IMR-90 (cell line): ENCODE measurements around the gene NREP. TPM values are rescaled to one million over a fixed set of nuclear protein-coding genes. Genes with fewer than 3 reads are reported as not detected.
A peak's percentile ranks its signal among the peaks of the same experiment; 100 is the strongest.

Experiments used
- ATAC-seq: fragments of 200-7000 bp; cut with Tn5 transposase; 2 replicates; pipeline ENCODE4 v1.9.1; 2020; ENCODE audit warnings: low read depth, mild to moderate bottlenecking, moderate library complexity
- BruUV-seq: library from RNA; stranded (reverse); fragments of 400-500 nt; replicated peaks from 2 replicates; lab custom pipeline; 2021; lab: Mats Ljungman, UMichigan
- CTCF ChIA-PET: fragments of 300-600 bp; formaldehyde crosslinking; extraction: SDS; loops from one replicate; lab custom pipeline; 2021; ENCODE audit warnings: antibody characterized with exemption; lab: Yijun Ruan, JAX
- POLR2A ChIA-PET: fragments of 300-600 bp; sonication (Branson Sonifier 250); formaldehyde crosslinking; loops from one replicate; lab custom pipeline; 2022; ENCODE audit warnings: antibody characterized with exemption; ENCODE audit not compliant: unreplicated experiment; lab: Charles Lee
- DNase-seq: peaks from one replicate; pipeline ENCODE4 v3.0.0; 2013
- H2AFZ ChIP-seq: replicated peaks from 2 replicates; pipeline ENCODE3; 2013; ENCODE audit warnings: low read length, mild to moderate bottlenecking; ENCODE audit not compliant: poor library complexity
- H2AK5ac ChIP-seq: 2 replicates; pipeline ENCODE4 v1.6.1; 2013; ENCODE audit warnings: low read depth, low read length, inconsistent platforms
- H2AK9ac ChIP-seq: replicated peaks from 2 replicates; pipeline ENCODE3; 2013; ENCODE audit warnings: mild to moderate bottlenecking, low read depth, low read length, moderate library complexity; ENCODE audit not compliant: poor library complexity
- H2BK120ac ChIP-seq: 2 replicates; pipeline ENCODE4 v1.6.1; 2013; ENCODE audit warnings: low read depth, low read length, inconsistent platforms
- H2BK15ac ChIP-seq: 3 replicates; pipeline ENCODE4 v1.6.1; 2013; ENCODE audit warnings: low read depth, low read length, inconsistent platforms
- H2BK20ac ChIP-seq: 2 replicates; pipeline ENCODE4 v1.6.1; 2013; ENCODE audit warnings: low read depth, mild to moderate bottlenecking, inconsistent platforms, low read length, moderate library complexity
- H2BK5ac ChIP-seq: 2 replicates; pipeline ENCODE4 v1.6.1; 2013; ENCODE audit warnings: mild to moderate bottlenecking, low read depth, low read length, inconsistent platforms; ENCODE audit not compliant: poor library complexity, severe bottlenecking
- H3K14ac ChIP-seq: replicated peaks from 2 replicates; pipeline ENCODE4 v1.6.1; 2013; ENCODE audit warnings: low read depth, low read length, inconsistent platforms
- H3K18ac ChIP-seq: 2 replicates; pipeline ENCODE4 v1.6.1; 2013; ENCODE audit warnings: low read depth, low read length, control low read depth
- H3K23ac ChIP-seq: 2 replicates; pipeline ENCODE4 v1.6.1; 2013; ENCODE audit warnings: low read depth, low read length, inconsistent platforms
- H3K27ac ChIP-seq: 2 replicates; pipeline ENCODE4 v1.5.1; 2013; ENCODE audit warnings: mild to moderate bottlenecking, control low read depth, low read length; ENCODE audit not compliant: insufficient read depth
- H3K27me3 ChIP-seq: 2 replicates; pipeline ENCODE4 v1.6.1; 2013; ENCODE audit warnings: low read length; ENCODE audit not compliant: control insufficient read depth, insufficient read depth
- H3K36me3 ChIP-seq: 2 replicates; pipeline ENCODE4 v1.6.1; 2013; ENCODE audit warnings: low read length, mixed read lengths; ENCODE audit not compliant: control insufficient read depth, insufficient read depth
- H3K4ac ChIP-seq: 2 replicates; pipeline ENCODE4 v1.6.1; 2013; ENCODE audit warnings: low read depth, low read length, inconsistent platforms
- H3K4me1 ChIP-seq: 2 replicates; pipeline ENCODE4 v1.6.1; 2013; ENCODE audit warnings: low read length, mixed read lengths; ENCODE audit not compliant: control insufficient read depth, insufficient read depth
- H3K4me2 ChIP-seq: 2 replicates; pipeline ENCODE4 v1.6.1; 2013; ENCODE audit warnings: low read depth, mild to moderate bottlenecking, control low read depth, low read length, moderate library complexity
- H3K4me3 ChIP-seq: 2 replicates; pipeline ENCODE4 v1.5.1; 2013; ENCODE audit warnings: low read depth, mild to moderate bottlenecking, control low read depth, low read length, moderate library complexity; ENCODE audit not compliant: insufficient read depth
- H3K56ac ChIP-seq: 2 replicates; pipeline ENCODE4 v1.6.1; 2013; ENCODE audit warnings: low read length, inconsistent platforms; ENCODE audit not compliant: insufficient read depth; ENCODE audit errors: extremely low read depth
- H3K79me1 ChIP-seq, 2 experiments: 2 replicates each; pipeline ENCODE4 v1.6.1; 2013; ENCODE audit warnings: low read length in 2 of 2, inconsistent platforms in 1 of 2, low read depth in 1 of 2
- H3K9ac ChIP-seq: 2 replicates; pipeline ENCODE4 v1.6.1; 2013; ENCODE audit warnings: low read depth, low read length, control low read depth
- H3K9me1 ChIP-seq: 2 replicates; pipeline ENCODE4 v1.6.1; 2013; ENCODE audit warnings: low read length, inconsistent platforms; ENCODE audit not compliant: insufficient read depth
- H3K9me3 ChIP-seq: 2 replicates; pipeline ENCODE4 v1.6.1; 2013; ENCODE audit warnings: low read length; ENCODE audit not compliant: control insufficient read depth, insufficient read depth
- H4K20me1 ChIP-seq: 2 replicates; pipeline ENCODE4 v1.6.1; 2013; ENCODE audit warnings: low read length, inconsistent platforms; ENCODE audit not compliant: insufficient read depth
- H4K5ac ChIP-seq: 2 replicates; pipeline ENCODE4 v1.6.1; 2013; ENCODE audit warnings: mild to moderate bottlenecking, low read depth, low read length, control low read depth
- H4K8ac ChIP-seq, 2 experiments: 2 replicates each; pipeline ENCODE4 v1.6.1; 2013; ENCODE audit warnings: low read depth in 2 of 2, low read length in 2 of 2, control low read depth in 1 of 2, inconsistent platforms in 1 of 2
- H4K91ac ChIP-seq: 2 replicates; pipeline ENCODE4 v1.6.1; 2013; ENCODE audit warnings: low read depth, low read length, inconsistent platforms; ENCODE audit not compliant: insufficient read depth
- BHLHE40 ChIP-seq: fragments of 150-350 bp; IDR thresholded peaks from 2 replicates; pipeline ENCODE4 v1.6.1; 2016; ENCODE audit warnings: mild to moderate bottlenecking, low read depth, low read length
- CEBPB ChIP-seq: IDR thresholded peaks from 2 replicates; pipeline ENCODE4 v1.6.1; 2012; ENCODE audit warnings: low read depth, low read length, improper control_type of control experiment
- CHD1 ChIP-seq: IDR thresholded peaks from 2 replicates; pipeline ENCODE4 v1.6.1; 2012; ENCODE audit warnings: low read depth, low read length, improper control_type of control experiment
- FOS ChIP-seq: fragments of 150-350 bp; IDR thresholded peaks from 2 replicates; pipeline ENCODE4 v1.6.1; 2016; ENCODE audit warnings: low read depth, low read length
- MAFK ChIP-seq: IDR thresholded peaks from 2 replicates; pipeline ENCODE4 v1.6.1; 2012; ENCODE audit warnings: low read depth, low read length, improper control_type of control experiment
- MAZ ChIP-seq: IDR thresholded peaks from 2 replicates; pipeline ENCODE4 v1.6.1; 2012; ENCODE audit warnings: low read depth, mild to moderate bottlenecking, low read length, improper control_type of control experiment, moderate library complexity, borderline replicate concordance
- MXI1 ChIP-seq: IDR thresholded peaks from 2 replicates; pipeline ENCODE4 v1.6.1; 2012; ENCODE audit warnings: low read depth, mild to moderate bottlenecking, low read length, moderate library complexity, borderline replicate concordance
- NFE2L2 ChIP-seq: fragments of 150-350 bp; IDR thresholded peaks from 2 replicates; pipeline ENCODE4 v1.6.1; 2016; ENCODE audit warnings: low read depth, mild to moderate bottlenecking, low read length
- POLR2A ChIP-seq: IDR thresholded peaks from 2 replicates; pipeline ENCODE4 v1.6.1; 2012; ENCODE audit warnings: mild to moderate bottlenecking, low read depth, low read length
- RAD21 ChIP-seq: IDR thresholded peaks from 2 replicates; pipeline ENCODE4 v1.6.1; 2012; ENCODE audit warnings: low read length, improper control_type of control experiment
- RCOR1 ChIP-seq: IDR thresholded peaks from 2 replicates; pipeline ENCODE4 v1.6.1; 2012; ENCODE audit warnings: mild to moderate bottlenecking, low read length, improper control_type of control experiment; ENCODE audit not compliant: insufficient replicate concordance
- RFX5 ChIP-seq: IDR thresholded peaks from 2 replicates; pipeline ENCODE4 v1.8.0; 2012; ENCODE audit warnings: low read depth, mild to moderate bottlenecking, low read length, moderate library complexity
- SMC3 ChIP-seq: fragments of 150-350 bp; IDR thresholded peaks from 2 replicates; pipeline ENCODE4 v1.6.1; 2016; ENCODE audit warnings: low read depth, mild to moderate bottlenecking, antibody characterized with exemption, low read length, moderate library complexity
- USF2 ChIP-seq: fragments of 150-350 bp; IDR thresholded peaks from 2 replicates; pipeline ENCODE4 v1.6.1; 2017; ENCODE audit warnings: mild to moderate bottlenecking, antibody characterized with exemption, low read length, low read depth
- WGBS, 2 experiments: methylation state at CpG; one replicate each; pipeline versions ENCODE4 v1.1.5 to v1.1.7; 2013; ENCODE audit warnings: missing lambda C conversion rate in 2 of 2; ENCODE audit not compliant: insufficient read length in 1 of 2; ENCODE audit errors: extremely low coverage in 2 of 2; 5-methylcytosine and 5-hydroxymethylcytosine counted together
- dilution Hi-C: fragments of 300-500 bp; cut with HindIII; formaldehyde crosslinking; loops from one replicate; pipeline ENCODE4 v1.14.3; 2018; ENCODE audit warnings: low sequenced_read_pairs; ENCODE audit not compliant: unreplicated experiment
- in situ Hi-C: fragments of 300-500 bp; cut with MboI; formaldehyde crosslinking; loops from 3 replicates; pipeline ENCODE4 v1.14.3; 2019; ENCODE audit warnings: low sequenced_read_pairs, inconsistent platforms, mixed read lengths
- intact Hi-C: fragments of 100-400 bp; cut with micrococcal nuclease; formaldehyde crosslinking; loops from 2 replicates; pipeline ENCODE4 v1.10.0; 2022
- polyA plus RNA-seq, 3 experiments: library from polyadenylated mRNA; depleted of rRNA; stranded (reverse); fragments of >200 nt; gene quantifications; 2 replicates each; pipeline ENCODE4 v1.2.3, GENCODE V29; 2012; ENCODE audit warnings: low replicate concordance in 1 of 3
- total RNA-seq: library from RNA; depleted of rRNA; stranded (reverse); fragments of >200 nt; gene quantifications from 2 replicates; pipeline ENCODE4 v1.2.3, GENCODE V29; 2012
- TF ChIP-seq, protein P1 (sequence below): fragments of 150-350 bp; IDR thresholded peaks from 2 replicates; pipeline ENCODE4 v1.6.1; 2016; ENCODE audit warnings: low read depth, mild to moderate bottlenecking, low read length, moderate library complexity, borderline replicate concordance
- TF ChIP-seq, protein P2 (sequence below): conservative IDR thresholded peaks from 2 replicates; pipeline ENCODE4 v1.5.1; 2012; ENCODE audit warnings: mild to moderate bottlenecking, low read depth, low read length, improper control_type of control experiment

NREP gene
- total and polyA plus RNA-seq, 2 of the 4 experiments (the other 2 are of a cell fraction) = 178 to 277 TPM

DNA sequence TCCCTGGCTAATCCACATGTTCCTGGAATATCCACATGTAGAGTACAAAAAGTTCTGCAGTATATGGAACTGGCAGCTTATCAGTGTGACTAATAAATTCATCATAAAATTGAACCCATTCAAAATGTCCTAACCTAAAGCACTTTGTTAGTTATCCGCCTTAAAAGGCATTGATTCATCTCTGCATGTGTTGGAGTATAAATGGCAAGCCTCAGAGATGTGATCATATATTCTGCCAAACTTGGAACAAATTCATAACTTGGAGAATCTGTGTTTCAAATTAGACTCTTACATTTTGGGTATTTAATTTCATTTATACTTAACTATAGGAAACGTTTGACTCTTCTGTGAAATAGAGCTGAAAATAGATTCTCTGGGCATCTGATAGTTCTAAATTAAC lies 25.2 kb upstream of the NREP start:
- TF ChIP-seq MAFK (no peak), RFX5 (no peak), RCOR1 (no peak), RAD21 (no peak), CEBPB (no peak), NFE2L2 (no peak), CHD1 (no peak), FOS (no peak), MAZ (no peak), POLR2A (no peak), USF2 (no peak), BHLHE40 (no peak), SMC3 (no peak), MXI1 (no peak)
- TF ChIP-seq, protein P1, sequence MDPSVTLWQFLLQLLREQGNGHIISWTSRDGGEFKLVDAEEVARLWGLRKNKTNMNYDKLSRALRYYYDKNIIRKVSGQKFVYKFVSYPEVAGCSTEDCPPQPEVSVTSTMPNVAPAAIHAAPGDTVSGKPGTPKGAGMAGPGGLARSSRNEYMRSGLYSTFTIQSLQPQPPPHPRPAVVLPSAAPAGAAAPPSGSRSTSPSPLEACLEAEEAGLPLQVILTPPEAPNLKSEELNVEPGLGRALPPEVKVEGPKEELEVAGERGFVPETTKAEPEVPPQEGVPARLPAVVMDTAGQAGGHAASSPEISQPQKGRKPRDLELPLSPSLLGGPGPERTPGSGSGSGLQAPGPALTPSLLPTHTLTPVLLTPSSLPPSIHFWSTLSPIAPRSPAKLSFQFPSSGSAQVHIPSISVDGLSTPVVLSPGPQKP = no peak
- TF ChIP-seq, protein P2, sequence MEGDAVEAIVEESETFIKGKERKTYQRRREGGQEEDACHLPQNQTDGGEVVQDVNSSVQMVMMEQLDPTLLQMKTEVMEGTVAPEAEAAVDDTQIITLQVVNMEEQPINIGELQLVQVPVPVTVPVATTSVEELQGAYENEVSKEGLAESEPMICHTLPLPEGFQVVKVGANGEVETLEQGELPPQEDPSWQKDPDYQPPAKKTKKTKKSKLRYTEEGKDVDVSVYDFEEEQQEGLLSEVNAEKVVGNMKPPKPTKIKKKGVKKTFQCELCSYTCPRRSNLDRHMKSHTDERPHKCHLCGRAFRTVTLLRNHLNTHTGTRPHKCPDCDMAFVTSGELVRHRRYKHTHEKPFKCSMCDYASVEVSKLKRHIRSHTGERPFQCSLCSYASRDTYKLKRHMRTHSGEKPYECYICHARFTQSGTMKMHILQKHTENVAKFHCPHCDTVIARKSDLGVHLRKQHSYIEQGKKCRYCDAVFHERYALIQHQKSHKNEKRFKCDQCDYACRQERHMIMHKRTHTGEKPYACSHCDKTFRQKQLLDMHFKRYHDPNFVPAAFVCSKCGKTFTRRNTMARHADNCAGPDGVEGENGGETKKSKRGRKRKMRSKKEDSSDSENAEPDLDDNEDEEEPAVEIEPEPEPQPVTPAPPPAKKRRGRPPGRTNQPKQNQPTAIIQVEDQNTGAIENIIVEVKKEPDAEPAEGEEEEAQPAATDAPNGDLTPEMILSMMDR = no peak
- WGBS, 2 experiments = no CpG with 5 or more reads among the region's 2 CpGs
- Histone ChIP-seq H3K14ac (no peak overlapping the region), H3K36me3 (no peaks in the 10 kb centered on the region), H2AK9ac (no peak overlapping the region), H3K4me1 (peaks cover 5% of the 10 kb centered on the region), H3K9me1 (no peaks in the 10 kb centered on the region; the same call in 1 of the 2 replicates), H3K9ac (no peak overlapping the region), H3K4me2 (no peak overlapping the region), H3K79me1 (no peaks in the 10 kb centered on the region), H4K91ac (no peak overlapping the region), H2BK15ac (no peak overlapping the region), H3K27ac (no peak overlapping the region), H3K4ac (no peak overlapping the region), H4K20me1 (no peaks in the 10 kb centered on the region), H3K9me3 (no peaks in the 10 kb centered on the region), H3K4me3 (no peak overlapping the region), H2AFZ (no peak overlapping the region), H3K56ac (no peak overlapping the region), H2BK5ac (no peak overlapping the region), H4K5ac (peak overlapping the region; percentile 41; the same call in 1 of the 2 replicates), H3K27me3 (no peaks in the 10 kb centered on the region), H4K8ac (no peak overlapping the region), H3K18ac (no peak overlapping the region), H2BK20ac (peak overlapping the region; percentile 33; the same call in 1 of the 2 replicates), H2BK120ac (no peak overlapping the region), H2AK5ac (no peak overlapping the region), H3K23ac (no peak overlapping the region)
- ATAC-seq = no peak
- dilution Hi-C loops = no loop called here
- intact Hi-C loops = no loop called here
- DNase-seq = peak; percentile 25
- BruUV-seq = no TSS peak
- POLR2A ChIA-PET = no interaction called here
- in situ Hi-C loops = no loop called here
- CTCF ChIA-PET = no interaction called here
